ENCODE measurements around the gene EP400.
"Not testable (repeated sequence)": the region's sequence is repeated elsewhere in the genome, so short reads cannot be mapped to it uniquely, and the experiment has no call there.

Gene EP400

DNA sequence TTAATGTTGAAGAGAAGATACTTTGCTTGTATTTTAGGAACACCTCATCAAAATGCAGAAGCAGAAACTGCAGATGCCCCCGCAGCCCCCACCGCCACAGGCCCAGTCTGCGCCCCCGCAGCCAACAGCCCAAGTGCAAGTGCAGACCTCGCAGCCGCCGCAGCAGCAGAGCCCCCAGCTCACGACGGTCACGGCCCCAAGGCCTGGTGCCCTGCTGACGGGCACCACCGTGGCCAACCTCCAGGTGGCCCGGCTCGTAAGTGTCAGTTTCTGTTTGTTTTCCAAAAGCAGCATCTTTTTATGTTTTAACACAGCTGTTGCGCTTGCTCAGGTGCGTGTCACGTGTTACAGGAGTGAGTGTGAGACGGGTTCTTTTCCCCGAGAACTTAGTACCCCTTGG, 114.9 kb downstream of the EP400 start:
- no peak for DNase-seq (ENCODE audit: low read depth in 1 of 2, low spot score in 1 of 2)

DNA sequence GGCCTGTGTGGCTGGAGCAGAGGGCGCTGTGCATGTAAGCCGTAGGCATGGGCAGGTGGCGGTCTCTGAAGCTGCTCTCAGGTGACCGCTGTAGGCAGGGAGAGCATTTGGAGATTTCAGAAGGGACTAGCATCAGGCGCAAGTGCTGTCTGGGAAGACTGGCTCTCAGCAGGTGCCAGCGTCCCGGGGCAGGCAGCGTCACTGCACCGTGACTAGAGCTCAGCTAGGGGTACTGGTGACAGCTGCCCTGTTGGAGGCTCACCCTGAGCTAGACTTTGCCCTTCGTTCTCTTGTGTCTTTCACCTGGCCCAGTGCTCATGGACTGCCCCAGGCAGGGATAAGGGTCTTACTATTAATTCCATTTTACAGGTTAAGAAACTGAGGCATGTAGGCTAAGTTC, 115.5 kb downstream of the EP400 start:
- no peak for DNase-seq (ENCODE audit: low read depth in 1 of 2, low spot score in 1 of 2)

DNA sequence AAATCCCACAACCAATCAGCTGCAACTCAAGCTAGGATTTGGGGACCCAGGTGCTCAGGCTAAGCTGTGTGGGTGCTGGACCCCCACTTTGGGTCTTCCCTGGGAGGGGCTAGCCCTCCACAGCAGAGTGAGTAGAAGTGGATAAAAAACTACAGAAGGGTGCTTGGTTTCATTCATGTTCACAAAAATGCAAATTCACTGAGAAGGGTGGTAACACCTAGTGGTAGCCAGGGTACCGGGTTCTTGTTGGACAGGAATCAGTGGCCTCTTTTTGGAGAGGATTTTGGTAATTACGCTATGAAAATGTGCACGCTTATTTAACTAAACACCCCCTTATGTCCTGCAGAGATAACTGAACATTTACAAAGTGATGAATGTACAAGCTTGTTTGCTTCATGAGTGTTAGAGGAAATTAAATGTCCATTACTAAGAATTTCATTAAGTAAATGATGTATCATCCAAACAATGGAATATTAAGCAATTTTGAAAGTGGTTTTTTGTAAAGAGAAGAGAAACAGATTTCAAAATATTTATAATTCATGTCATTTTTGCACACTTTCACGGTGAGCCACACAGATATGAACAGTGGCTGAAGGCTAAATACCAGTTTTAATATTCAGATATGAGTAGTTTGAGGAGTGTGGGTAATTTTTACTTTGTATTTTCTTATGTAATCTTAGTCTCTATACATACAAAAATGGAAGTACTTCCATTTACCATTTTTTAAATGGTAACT, 116.0 kb downstream of the EP400 start:
- no peak for DNase-seq (ENCODE audit: low read depth in 1 of 2, low spot score in 1 of 2)

DNA sequence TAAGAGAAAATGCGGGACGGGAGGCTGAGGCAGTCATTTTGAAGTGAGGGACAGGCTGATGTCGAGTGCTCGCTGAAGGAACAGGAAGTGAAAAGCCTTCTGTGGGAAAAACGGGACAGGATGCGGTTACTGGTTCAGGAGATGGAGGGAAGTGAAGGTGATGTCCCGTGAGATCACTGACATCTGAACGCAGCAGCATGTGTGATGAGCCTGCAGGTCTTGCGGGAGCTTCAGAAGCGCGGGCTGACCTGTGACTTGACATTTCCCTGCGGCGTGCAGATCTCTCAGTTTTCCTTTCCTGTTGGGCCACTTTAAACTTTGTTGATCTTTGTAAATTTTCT, 116.6 kb downstream of the EP400 start:
- DNase-seq (ENCODE audit: low read depth in 1 of 2, low spot score in 1 of 2), result peak in 1 of 2 donors; percentile 16

DNA sequence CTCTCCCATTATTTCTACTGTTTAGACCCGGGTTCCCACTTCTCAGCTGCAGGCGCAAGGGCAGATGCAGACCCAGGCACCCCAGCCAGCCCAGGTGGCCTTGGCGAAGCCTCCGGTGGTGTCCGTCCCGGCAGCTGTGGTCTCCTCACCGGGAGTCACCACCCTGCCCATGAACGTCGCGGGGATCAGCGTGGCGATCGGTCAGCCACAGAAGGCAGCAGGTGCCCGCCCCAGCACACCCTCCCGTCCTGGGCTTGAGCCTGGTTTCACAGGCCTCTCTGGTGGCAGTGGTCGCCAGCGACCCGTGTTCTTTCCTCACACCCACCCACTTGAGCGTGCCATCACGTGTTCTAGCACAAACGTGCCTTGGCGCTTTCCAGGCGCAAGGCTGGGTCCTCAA, 117.0 kb downstream of the EP400 start:
- DNase-seq (ENCODE audit: low read depth in 1 of 2, low spot score in 1 of 2), result no peak

DNA sequence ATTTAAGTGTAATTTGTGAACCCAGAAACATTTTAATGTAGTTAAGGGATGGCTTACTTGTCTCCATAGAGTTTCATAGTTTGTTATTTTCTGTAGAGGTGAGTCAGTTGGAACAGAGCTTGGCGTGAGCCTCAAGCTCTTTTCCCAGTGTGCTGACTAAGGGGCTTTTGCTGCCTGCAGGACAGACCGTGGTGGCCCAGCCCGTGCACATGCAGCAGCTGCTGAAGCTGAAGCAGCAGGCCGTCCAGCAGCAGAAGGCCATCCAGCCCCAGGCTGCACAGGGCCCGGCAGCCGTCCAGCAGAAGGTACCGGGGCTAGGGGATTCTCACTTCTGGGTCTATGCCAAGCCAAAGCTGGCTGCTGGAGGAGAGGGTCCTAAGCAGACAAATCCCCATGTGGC, 117.4 kb downstream of the EP400 start:
- DNase-seq (ENCODE audit: low read depth in 1 of 2, low spot score in 1 of 2), result no peak

DNA sequence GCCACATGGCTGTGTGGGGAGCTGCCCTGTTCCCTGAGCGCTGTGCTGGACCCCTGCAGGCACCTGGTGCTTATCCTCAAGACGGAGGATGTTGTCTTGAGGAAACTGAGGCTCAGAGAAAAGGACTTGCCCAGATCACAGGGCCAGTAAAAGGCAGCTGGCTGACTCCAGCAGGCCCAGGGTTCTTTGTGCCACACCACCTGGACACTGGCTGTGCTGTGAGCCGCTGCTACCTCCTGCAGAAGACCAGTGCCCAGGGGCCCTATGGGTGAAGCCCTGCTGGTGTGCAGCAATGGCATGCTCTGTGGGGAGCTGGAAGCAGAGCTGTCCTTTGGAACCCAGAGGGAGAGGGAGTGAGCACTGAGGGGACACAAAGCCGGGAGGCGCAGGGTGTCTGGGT, 118.5 kb downstream of the EP400 start:
- DNase-seq (ENCODE audit: low read depth in 1 of 2, low spot score in 1 of 2), result no peak

DNA sequence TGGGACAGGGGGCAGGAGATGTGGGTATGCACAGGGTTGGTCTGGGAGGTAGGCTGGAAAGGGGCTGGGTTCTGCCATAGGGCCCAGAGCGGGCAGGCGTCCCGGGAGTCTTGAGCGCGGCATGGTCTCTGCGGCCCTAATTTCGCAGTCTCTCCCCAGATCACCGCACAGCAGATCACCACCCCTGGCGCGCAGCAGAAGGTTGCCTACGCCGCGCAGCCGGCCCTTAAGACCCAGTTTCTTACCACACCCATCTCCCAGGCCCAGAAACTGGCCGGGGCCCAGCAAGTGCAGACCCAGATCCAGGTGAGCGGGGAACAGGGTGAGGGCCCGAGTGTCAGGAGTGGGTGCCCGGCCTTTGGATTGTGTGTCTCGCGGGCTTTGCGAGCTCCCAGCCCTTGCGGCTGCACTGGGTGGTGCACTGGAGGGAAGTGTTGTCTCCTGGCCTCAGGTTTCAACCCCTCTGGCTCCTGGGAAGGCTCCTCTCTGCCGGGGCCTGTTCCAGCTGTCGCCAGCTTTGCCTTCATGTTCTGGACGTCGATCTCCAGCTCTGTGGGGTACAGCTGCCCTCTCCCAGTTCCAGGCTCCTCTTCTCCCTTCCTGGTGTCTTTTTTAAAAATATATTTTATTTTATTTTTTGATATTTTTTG, 119.7 kb downstream of the EP400 start:
- no peak for DNase-seq (ENCODE audit: low read depth in 1 of 2, low spot score in 1 of 2)

DNA sequence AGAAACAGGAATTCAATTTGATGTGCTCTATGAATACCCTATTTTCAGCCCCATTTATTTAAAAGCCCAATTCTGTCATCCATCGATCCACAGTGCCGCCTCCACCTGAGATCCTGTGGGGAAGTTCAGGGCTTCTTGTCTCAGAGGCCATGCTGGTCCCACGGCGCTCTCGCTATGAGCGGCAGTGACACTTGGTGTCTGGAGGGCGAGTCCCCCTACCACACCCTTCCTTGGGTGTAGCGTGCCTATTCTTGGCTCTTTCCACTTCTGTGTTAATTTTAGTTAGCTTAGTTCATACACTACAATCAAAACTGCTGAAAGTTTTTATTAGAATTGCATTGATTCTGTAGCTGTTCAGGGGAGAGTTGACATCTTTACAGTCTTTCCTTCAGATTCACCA, 120.6 kb downstream of the EP400 start:
- DNase-seq (ENCODE audit: low read depth in 1 of 2, low spot score in 1 of 2), result no peak

DNA sequence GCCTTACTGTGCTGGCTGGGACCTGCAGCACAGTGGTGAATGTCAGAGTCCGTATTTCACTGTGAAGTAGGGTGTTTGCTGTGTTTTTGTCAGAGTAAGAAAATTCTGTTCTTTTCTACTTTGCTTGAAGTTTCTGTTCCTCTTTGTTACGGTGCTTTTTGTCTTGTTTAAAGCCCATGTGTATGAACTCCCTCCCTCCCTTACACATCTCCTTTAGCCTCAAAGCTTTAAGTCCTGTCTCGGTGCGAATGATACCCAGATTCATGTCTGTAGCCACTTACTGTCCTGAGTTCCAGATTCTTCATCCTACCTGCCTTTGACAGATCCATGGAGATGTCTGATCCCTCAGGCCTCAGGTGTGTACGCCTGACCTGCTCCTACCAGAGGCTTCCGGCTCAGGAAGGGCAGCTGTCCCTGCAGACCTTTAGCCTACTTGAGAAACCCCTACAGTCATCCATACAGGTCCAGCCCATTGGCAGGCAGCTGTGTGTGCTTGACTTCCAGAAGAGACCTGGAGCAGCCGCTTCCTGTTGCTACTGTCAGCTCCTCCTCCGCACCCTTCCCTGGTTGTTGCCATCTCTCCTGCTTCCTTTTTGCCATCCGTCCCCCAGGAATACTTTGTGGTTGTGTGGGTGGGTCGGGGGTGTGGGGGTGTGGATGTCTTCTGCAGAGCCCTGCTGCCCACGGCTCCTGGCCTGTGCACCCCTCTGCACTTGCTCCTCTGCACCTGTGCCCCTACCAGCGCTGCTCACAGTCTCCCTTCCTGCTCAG, 121.5 kb downstream of the EP400 start:
- no peak for DNase-seq (ENCODE audit: low read depth in 1 of 2, low spot score in 1 of 2)

DNA sequence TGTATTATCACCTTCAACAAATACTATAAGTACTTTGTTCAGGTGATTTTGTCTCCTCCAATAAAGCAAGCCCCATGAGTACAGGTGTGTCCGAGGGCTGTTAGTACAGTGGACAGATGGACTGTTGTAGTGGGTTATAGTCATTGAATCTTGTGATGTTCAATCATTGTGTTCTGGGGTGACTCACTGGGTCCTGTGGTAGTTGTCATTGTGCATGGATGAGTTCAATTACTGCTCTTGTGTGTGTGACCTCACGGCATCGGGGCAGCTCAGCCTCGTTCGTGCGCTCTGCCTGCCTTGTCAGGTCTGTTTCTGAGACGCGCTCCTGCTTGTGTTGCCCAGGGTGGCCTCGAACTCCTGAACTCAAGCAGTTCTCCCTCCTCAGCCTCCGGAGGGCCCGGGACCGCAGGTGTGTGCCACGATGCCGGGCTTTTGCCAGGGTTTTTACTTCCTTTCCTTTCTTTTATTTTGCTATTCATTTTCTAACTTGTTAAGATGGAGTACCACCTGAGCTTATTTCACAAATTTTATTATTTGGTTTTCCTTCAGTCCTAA, 122.2 kb downstream of the EP400 start:
- DNase-seq (ENCODE audit: low read depth in 1 of 2, low spot score in 1 of 2), result no peak

DNA sequence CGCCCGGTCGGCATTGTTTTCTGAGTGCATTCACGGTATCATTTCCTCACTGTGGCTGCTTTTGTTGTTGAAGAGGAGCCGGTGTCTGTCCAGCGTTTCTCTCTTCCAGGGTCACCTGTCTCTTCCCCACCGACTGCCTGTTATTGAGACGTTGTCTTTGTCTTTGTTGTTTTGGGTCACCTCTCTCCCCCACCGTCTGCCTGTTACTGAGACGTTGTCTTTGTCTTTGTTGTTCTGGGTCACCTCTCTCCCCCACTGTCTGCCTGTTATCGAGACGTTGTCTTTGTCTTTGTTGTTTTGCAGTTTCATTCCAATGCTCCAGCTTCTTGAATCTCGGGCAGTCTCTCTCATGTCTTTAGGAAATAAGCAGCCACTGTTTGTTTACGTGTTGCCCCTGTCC, 124.5 kb downstream of the EP400 start:
- DNase-seq (ENCODE audit: low read depth in 1 of 2, low spot score in 1 of 2), result no peak

DNA sequence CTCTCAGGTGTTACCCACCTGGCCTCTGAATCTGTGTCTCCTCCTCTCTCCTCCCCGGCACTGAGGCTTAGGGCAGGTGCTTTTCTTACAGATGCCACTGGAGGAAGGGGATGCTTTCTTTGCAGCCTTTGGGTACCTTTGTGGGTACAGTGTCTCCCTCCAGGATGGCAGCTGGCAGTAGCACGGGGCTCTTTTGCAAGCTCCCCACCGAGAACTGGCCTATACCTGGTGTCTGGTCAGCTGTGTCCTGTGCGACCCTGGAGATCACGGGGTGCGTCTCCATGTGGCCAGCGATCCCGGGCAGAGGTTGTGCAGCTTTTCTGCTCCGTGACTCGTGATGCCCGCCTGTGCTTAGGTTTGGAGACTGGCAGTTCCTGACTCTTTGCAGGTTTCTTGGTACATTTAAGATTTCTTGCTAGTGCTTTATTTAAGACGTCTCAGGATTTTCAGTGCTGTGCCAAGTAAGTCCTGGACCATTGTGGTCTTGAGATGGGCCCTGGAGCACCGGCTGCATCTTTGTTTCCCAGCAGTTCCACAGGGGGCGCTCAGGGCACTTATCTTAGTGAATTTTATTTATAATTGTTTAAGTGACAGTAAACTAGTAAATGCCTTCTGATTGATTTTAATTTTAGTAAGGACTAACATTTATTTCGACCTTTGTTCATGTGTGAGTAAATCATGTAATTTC, 125.4 kb downstream of the EP400 start:
- DNase-seq (ENCODE audit: low read depth in 1 of 2, low spot score in 1 of 2), result no peak

DNA sequence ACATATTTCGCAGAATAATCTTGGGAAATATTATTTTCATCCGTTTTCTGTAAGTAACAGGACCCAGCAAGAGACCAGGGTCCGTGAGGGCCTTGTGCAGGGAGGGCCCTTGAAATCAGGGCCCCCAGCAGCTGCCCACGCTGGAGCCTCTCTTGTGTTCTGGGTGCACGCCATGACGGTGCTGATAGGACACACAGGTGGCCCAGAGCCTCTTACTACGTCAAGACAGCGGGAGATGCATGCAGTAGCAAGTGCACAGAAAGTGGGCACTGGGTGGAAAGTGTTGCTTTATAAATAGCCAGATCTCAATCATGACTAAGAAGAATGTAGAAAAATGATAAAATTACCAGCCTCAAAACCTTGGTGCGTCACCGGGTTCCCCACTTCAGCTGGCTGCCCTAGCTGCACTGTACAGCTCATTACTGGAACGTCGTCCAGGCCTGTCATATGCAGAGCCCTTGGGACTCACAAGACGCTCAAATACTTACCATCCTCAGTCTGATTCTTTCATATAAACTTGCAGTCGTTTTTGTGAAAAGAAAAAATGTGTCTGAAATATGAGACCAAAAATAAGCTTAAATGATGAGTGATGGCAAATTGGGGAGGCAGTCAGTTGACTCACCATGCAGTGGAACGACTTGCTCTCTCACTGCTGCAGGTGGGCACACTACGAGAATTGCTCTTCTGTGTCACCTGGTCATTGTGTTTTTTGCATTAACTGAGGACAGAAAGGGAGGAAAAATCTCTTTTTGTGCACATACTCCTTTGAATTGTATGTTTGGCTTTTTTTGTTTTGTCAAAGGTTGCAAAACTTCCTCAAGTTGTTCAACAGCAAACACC, 126.2 kb downstream of the EP400 start:
- DNase-seq (ENCODE audit: low read depth in 1 of 2, low spot score in 1 of 2), result no peak

DNA sequence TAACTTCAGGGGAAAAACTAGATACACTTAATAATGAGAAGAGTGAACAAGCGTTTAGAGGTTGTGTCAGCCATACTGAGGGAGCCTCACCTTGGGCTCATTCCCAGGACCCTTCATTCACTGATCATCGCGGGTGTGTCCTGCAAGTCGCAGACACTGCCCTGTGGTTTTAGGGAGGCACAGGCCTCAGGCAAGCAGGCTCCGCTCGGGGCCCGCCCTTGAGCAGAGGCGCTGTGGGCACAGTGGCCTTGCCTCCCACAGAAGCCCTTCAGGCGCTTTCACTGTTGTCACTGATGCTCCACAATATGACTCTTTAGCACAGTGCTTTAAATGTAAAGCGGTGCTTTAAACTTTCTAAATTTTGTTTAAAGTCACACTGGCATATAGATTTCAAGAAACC, 127.0 kb downstream of the EP400 start:
- DNase-seq (ENCODE audit: low read depth in 1 of 2, low spot score in 1 of 2), result no peak

DNA sequence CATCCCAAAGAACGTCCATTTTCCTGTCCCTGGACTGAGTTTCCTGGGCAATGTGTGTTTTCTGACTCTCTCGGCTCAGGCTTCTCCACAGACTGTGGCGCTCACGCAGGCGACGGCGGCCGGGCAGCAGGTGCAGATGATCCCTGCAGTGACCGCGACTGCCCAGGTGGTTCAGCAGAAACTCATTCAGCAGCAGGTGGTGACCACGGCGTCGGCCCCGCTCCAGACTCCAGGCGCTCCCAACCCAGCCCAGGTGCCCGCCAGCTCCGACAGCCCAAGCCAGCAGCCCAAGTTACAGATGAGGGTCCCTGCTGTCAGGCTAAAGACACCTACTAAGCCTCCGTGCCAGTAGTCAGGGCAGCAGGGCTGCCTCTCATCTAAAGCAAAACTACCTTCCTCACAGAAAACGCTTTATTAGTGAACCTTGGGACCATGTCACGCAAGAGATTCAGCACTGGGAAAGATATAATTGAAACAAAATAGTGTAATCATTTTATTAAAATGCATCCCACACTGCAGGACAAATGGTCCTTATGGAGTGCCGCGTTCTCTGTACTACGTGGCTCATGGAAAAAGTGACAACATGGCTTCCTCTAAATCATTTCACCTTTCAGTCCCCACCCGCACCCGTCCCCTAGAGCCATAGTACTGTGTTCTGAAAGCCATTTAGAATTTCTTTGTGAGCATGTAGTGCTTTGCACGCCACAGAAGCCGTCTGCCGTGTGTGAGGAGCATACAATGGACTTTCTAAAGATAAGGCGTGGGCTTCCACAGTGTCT, 127.8 kb downstream of the EP400 start:
- DNase-seq (ENCODE audit: low read depth in 1 of 2, low spot score in 1 of 2), result no peak

DNA sequence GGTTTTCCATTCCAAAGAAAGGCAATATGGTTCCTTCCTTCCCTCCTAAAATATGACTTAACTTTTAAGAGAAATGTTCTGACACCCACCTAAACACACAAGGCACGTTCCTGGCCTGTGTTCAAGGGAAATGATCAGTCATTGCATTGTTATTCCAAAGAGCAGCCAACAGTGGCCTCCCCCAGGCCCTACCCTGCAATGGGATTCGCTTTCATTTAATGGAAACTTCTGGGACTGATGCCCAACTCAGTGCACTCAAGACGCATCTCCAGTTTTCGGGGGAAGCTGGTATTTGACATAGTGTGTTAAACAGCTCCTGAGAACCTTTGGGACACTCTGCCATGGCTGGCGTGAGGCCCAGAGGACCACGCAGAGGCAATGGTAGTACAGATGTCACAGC, 128.4 kb downstream of the EP400 start:
- DNase-seq (ENCODE audit: low read depth in 1 of 2, low spot score in 1 of 2), result no peak

DNA sequence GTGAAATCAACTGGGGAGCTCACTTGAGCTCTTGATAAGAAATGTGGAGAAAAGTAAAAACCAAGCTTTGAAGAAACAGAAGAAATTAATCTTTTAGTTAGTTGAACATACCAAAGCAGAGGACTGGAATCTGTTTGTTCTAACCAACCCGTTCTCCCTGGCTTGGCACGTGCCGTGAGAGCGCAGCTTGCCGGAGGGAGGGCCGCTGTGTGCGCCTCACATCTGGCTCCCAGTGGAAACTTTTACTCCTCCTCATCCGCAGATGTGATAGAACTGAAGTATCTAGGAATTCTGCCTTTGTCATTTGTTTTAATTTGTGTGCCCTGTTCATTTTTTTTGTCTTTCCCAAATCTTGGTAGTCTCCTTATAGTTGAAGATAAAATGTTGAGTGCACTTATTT, 129.5 kb downstream of the EP400 start:
- DNase-seq (ENCODE audit: low read depth in 1 of 2, low spot score in 1 of 2), result no peak

DNA sequence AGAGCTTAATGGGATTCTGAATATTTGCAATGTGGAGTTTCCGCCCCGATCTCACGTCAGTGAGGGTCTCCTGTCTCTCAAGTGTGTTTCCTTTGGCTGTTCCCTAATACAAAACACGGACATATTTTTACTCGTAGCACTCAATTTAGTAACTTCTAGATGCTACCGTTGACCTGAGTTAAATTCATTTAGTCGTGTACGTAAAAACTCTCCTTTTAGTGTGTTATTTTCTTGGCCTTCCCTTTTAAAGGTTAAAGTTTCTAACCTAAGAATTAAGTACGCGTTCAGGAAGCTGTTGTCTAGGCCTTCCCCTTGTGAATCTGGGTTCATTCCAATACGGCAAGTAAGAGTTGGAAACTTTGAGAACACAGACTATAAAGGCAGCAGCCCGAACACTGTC, 130.0 kb downstream of the EP400 start:
- DNase-seq (ENCODE audit: low read depth in 1 of 2, low spot score in 1 of 2), result no peak

DNA sequence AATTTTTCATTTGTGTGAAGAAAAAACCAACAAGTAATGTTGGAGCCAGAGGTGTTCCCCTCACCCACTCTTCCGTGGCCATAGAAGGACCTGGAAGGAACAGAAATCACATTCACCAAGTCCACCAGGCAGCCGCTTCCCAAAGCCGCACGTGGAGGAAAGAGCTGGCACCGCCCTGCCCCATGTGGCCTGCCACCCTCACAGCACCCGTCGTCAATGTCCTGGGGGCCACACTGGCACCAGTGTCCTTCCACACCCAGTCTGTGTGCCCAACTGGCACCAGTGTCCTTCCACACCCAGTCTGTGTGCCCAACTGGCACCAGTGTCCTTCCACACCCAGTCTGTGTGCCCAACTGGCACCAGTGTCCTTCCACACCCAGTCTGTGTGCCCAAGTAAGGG, 130.8 kb downstream of the EP400 start:
- not testable (repeated sequence) for DNase-seq (ENCODE audit: low read depth in 1 of 2, low spot score in 1 of 2)
